ENCODE results near the gene ABCC1. TPM values are rescaled to one million over a fixed set of nuclear protein-coding genes. Genes with fewer than 3 reads are reported as not detected.
"Not testable (repeated sequence)": the region's sequence is repeated elsewhere in the genome, so short reads cannot be mapped to it uniquely, and the experiment has no call there.

Gene ABCC1
- total and polyA plus RNA-seq, 2 donors (not counting 1 experiment from before 2014, with no cell fraction given), result 54.1 to 178 TPM

DNA sequence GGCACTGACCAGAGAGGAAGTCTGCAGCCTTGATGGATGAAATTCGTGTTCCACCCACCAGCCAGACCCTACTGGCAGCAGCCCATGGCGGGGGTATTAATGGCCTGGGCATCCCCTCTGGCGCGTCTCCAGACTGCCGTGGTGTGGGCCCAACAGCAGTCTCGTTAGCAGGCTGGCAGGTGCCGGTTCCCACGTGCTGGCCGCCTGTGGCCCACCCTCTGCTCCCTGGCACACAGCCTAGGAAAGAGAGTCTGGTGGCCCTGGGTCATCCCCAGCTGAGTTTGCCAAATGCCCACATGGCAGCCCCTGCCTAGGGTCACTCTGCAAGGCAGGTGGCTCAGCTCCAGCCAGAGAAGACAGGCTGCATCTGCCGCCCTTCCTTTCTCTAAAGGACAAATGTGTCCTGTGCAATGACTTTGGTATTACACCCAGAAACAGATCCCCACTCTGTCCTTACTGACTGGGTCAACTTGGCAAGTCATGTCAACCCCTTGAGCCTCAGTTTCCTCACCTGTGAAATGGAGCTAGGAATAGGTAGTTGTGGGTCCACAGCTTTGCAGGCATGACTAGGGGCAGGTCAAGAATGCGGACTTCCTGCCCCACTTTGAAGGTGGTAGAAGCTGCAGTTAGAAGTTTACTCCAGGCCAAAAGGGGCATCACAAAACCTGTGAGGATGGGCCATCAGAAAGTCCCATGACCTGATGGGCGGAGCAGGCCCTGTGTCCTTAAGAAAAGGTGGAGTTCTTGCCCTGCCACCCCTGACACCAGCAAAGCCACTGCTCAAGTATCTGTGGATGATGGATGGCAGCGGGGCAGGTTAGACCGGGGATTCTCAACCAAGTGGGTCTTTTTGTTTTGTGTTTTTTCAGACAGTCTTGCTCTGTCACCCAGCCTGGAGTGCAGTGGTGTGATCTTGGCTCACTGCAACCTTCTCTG lies 197.2 kb downstream of the ABCC1 start:
- H3K79me2 ChIP-seq (ENCODE audit: control insufficient read depth, insufficient read depth, low read length), result no peaks in the 10 kb centered on the region
- no peak overlapping the region for H3K9ac ChIP-seq (ENCODE audit: insufficient read depth, low read length)
- peaks cover 15% of the 10 kb centered on the region for H3K36me3 ChIP-seq (ENCODE audit: control insufficient read depth, insufficient read depth, low read length)
- no peak overlapping the region for H3K4me3 ChIP-seq (replicated peaks in 1 of 4; ENCODE audit: control extremely low read depth in 1 of 4, insufficient read depth in 1 of 4, low read depth in 3 of 4, low read length in 4 of 4)
- DNase-seq (ENCODE audit: low read depth in 2 of 2), result no peak
- H3K9me3 ChIP-seq (ENCODE audit: control insufficient read depth, insufficient read depth, low read depth, low read length), result no peaks in the 10 kb centered on the region
- TF ChIP-seq EZH2 (IDR thresholded peaks at IDR 0.05; ENCODE audit: low read length, missing control alignments), result no peak
- TF ChIP-seq, protein P1, sequence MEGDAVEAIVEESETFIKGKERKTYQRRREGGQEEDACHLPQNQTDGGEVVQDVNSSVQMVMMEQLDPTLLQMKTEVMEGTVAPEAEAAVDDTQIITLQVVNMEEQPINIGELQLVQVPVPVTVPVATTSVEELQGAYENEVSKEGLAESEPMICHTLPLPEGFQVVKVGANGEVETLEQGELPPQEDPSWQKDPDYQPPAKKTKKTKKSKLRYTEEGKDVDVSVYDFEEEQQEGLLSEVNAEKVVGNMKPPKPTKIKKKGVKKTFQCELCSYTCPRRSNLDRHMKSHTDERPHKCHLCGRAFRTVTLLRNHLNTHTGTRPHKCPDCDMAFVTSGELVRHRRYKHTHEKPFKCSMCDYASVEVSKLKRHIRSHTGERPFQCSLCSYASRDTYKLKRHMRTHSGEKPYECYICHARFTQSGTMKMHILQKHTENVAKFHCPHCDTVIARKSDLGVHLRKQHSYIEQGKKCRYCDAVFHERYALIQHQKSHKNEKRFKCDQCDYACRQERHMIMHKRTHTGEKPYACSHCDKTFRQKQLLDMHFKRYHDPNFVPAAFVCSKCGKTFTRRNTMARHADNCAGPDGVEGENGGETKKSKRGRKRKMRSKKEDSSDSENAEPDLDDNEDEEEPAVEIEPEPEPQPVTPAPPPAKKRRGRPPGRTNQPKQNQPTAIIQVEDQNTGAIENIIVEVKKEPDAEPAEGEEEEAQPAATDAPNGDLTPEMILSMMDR (conservative IDR thresholded peaks at IDR 0.05 in 1 of 2, IDR thresholded peaks at IDR 0.05 in 1 of 2; ENCODE audit: low read depth in 1 of 2, low read length in 2 of 2), result no peak
- H3K27ac ChIP-seq (ENCODE audit: insufficient read depth, low read length), result no peak overlapping the region
- H3K4me1 ChIP-seq (ENCODE audit: control insufficient read depth, extremely low read depth, insufficient read depth, low read length), result peaks cover 7% of the 10 kb centered on the region
- H3K4me2 ChIP-seq (ENCODE audit: extremely low read depth, insufficient read depth, low read length), result no peak overlapping the region
- no peak overlapping the region for H2AFZ ChIP-seq (ENCODE audit: low read length)
- H3K27me3 ChIP-seq (ENCODE audit: control insufficient read depth, insufficient read depth, low read length), result no peaks in the 10 kb centered on the region
- H4K20me1 ChIP-seq (ENCODE audit: control insufficient read depth, extremely low read depth, insufficient read depth, low read length), result no peaks in the 10 kb centered on the region

DNA sequence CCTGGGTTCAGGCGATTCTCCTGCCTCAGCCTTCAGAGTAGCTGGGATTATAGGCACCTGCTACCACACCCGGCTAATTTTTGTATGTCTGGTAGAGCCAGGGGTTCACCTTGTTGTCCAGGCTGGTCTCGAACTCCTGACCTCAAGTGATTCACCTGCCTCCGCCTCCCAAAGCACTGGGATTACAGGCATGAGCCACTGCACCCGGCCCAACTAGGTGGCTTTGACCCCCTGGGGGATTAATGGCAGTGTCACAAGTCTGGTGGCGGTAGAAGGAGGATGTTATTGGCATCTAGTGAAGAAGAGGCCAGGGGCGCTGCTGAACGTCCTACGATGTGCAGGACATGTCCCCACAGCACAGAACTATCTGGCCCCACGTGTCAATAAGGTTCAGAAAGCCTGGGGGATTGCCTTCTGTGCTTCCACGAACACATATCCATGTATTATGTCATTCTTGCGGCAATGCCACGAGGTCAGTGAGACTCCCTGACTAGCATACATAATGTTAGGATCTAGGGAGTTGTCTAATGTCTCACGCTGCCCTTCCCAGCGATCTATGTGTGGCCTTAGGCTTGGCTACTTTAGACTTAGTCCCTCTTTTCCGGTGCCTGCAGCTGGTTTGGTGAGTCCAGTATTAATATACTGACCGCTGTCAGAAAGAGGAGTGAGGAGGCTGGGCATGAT lies 198.0 kb downstream of the ABCC1 start:
- H2AFZ ChIP-seq (ENCODE audit: low read length), result no peak overlapping the region
- no peak overlapping the region for H3K4me2 ChIP-seq (ENCODE audit: extremely low read depth, insufficient read depth, low read length)
- H3K79me2 ChIP-seq (ENCODE audit: control insufficient read depth, insufficient read depth, low read length), result no peaks in the 10 kb centered on the region
- H3K9me3 ChIP-seq (ENCODE audit: control insufficient read depth, insufficient read depth, low read depth, low read length), result no peaks in the 10 kb centered on the region
- peaks cover 14% of the 10 kb centered on the region for H3K36me3 ChIP-seq (ENCODE audit: control insufficient read depth, insufficient read depth, low read length)
- peaks cover 7% of the 10 kb centered on the region for H3K4me1 ChIP-seq (ENCODE audit: control insufficient read depth, extremely low read depth, insufficient read depth, low read length)
- no peak overlapping the region for H3K4me3 ChIP-seq (replicated peaks in 1 of 4; ENCODE audit: control extremely low read depth in 1 of 4, insufficient read depth in 1 of 4, low read depth in 3 of 4, low read length in 4 of 4)
- TF ChIP-seq EZH2 (IDR thresholded peaks at IDR 0.05; ENCODE audit: low read length, missing control alignments), result no peak
- TF ChIP-seq, protein P1 (conservative IDR thresholded peaks at IDR 0.05 in 1 of 2, IDR thresholded peaks at IDR 0.05 in 1 of 2; ENCODE audit: low read depth in 1 of 2, low read length in 2 of 2), result no peak
- DNase-seq (ENCODE audit: low read depth in 2 of 2), result no peak
- H3K27ac ChIP-seq (ENCODE audit: insufficient read depth, low read length), result no peak overlapping the region
- H3K27me3 ChIP-seq (ENCODE audit: control insufficient read depth, insufficient read depth, low read length), result no peaks in the 10 kb centered on the region
- no peak overlapping the region for H3K9ac ChIP-seq (ENCODE audit: insufficient read depth, low read length)
- no peaks in the 10 kb centered on the region for H4K20me1 ChIP-seq (ENCODE audit: control insufficient read depth, extremely low read depth, insufficient read depth, low read length)

DNA sequence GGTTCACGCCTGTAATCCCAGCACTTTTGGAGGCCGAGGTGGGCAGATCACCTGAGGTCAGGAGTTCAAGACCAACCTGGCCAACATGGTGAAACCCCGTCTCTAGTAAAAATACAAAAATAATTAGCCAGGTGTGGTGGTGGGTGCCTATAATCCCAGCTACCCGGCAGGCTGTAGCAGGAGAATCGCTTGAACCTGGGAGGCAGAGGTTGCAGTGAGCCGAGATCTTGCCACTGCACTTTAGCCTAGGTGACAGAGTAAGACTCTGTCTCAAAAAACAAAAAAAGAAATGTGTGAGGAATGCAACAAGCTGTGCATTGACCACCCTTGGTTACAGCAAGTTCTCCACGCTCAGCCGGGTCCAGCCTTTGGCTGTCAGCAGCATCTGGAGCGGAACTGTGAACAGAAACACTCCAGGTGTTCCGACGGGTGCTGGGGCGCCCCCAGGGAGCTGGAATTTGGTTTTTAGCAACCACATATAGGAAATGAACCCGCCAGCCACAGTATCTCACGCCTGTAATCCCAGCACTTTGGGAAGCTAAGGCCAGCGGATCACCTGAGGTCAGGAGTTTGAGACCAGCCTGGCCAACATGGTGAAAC lies 198.7 kb downstream of the ABCC1 start:
- not testable (repeated sequence) for H3K4me3 ChIP-seq (replicated peaks in 1 of 4; ENCODE audit: control extremely low read depth in 1 of 4, insufficient read depth in 1 of 4, low read depth in 3 of 4, low read length in 4 of 4); DNase-seq (ENCODE audit: low read depth in 2 of 2); H3K9ac ChIP-seq (ENCODE audit: insufficient read depth, low read length); H3K4me1 ChIP-seq (ENCODE audit: control insufficient read depth, extremely low read depth, insufficient read depth, low read length); H3K79me2 ChIP-seq (ENCODE audit: control insufficient read depth, insufficient read depth, low read length); H3K9me3 ChIP-seq (ENCODE audit: control insufficient read depth, insufficient read depth, low read depth, low read length); H3K27me3 ChIP-seq (ENCODE audit: control insufficient read depth, insufficient read depth, low read length); H3K27ac ChIP-seq (ENCODE audit: insufficient read depth, low read length); H3K4me2 ChIP-seq (ENCODE audit: extremely low read depth, insufficient read depth, low read length); H4K20me1 ChIP-seq (ENCODE audit: control insufficient read depth, extremely low read depth, insufficient read depth, low read length); H2AFZ ChIP-seq (ENCODE audit: low read length)
- H3K36me3 ChIP-seq (ENCODE audit: control insufficient read depth, insufficient read depth, low read length), result peaks cover 14% of the 10 kb centered on the region
